H9 (cell line): Measurements from ENCODE around the gene NCAPH2. TPM values are rescaled to one million over a fixed set of nuclear protein-coding genes. Genes with fewer than 3 reads are reported as not detected.

Source experiments
- DNase-seq: peaks from one replicate; pipeline ENCODE4 v3.0.0-alpha.2; 2017
- H2AFZ ChIP-seq: one replicate; pipeline ENCODE4 v1.6.1; 2013; ENCODE audit warnings: mild to moderate bottlenecking, low read length, control low read depth, moderate library complexity
- H2AK5ac ChIP-seq: 2 replicates; pipeline ENCODE4 v1.6.1; 2013; ENCODE audit warnings: low read length, control low read depth, mixed read lengths; ENCODE audit not compliant: insufficient read length
- H2BK120ac ChIP-seq: one replicate; pipeline ENCODE4 v1.6.1; 2013; ENCODE audit warnings: low read depth, mild to moderate bottlenecking, low read length, control low read depth, inconsistent platforms; ENCODE audit not compliant: poor library complexity, severe bottlenecking
- H2BK12ac ChIP-seq: 2 replicates; pipeline ENCODE4 v1.6.1; 2013; ENCODE audit warnings: low read length, control low read depth, mixed read lengths, low read depth; ENCODE audit not compliant: insufficient read length
- H2BK15ac ChIP-seq: 2 replicates; pipeline ENCODE4 v1.6.1; 2013; ENCODE audit warnings: low read depth, low read length, control low read depth
- H2BK20ac ChIP-seq: one replicate; pipeline ENCODE4 v1.6.1; 2013; ENCODE audit warnings: low read depth, mild to moderate bottlenecking, low read length, control low read depth, inconsistent platforms; ENCODE audit not compliant: poor library complexity, severe bottlenecking
- H2BK5ac ChIP-seq: 2 replicates; pipeline ENCODE4 v1.6.1; 2013; ENCODE audit warnings: low read length, control low read depth, mixed read lengths; ENCODE audit not compliant: insufficient read length
- H3K14ac ChIP-seq: 2 replicates; pipeline ENCODE4 v1.6.1; 2013; ENCODE audit warnings: low read length, control low read depth; ENCODE audit not compliant: insufficient read depth
- H3K18ac ChIP-seq: 2 replicates; pipeline ENCODE4 v1.6.1; 2013; ENCODE audit warnings: low read depth, mild to moderate bottlenecking, mixed read lengths, low read length, control low read depth; ENCODE audit not compliant: insufficient read length
- H3K23ac ChIP-seq: 2 replicates; pipeline ENCODE4 v1.6.1; 2013; ENCODE audit warnings: low read length, control low read depth, mixed read lengths, low read depth; ENCODE audit not compliant: insufficient read length
- H3K23me2 ChIP-seq: 2 replicates; pipeline ENCODE4 v1.6.1; 2013; ENCODE audit warnings: low read depth, mild to moderate bottlenecking, mixed read lengths, low read length, control low read depth; ENCODE audit not compliant: insufficient read length, poor library complexity, severe bottlenecking
- H3K27ac ChIP-seq: 2 replicates; pipeline ENCODE4 v1.5.1; 2013; ENCODE audit warnings: low read length, control low read depth, mixed read lengths, low read depth; ENCODE audit not compliant: insufficient read length
- H3K27me3 ChIP-seq: 2 replicates; pipeline ENCODE4 v1.6.1; 2013; ENCODE audit warnings: low read length, control low read depth, inconsistent platforms; ENCODE audit not compliant: insufficient read depth
- H3K4ac ChIP-seq: 2 replicates; pipeline ENCODE4 v1.6.1; 2013; ENCODE audit warnings: low read depth, mild to moderate bottlenecking, control low read depth, inconsistent platforms, low read length, moderate library complexity
- H3K4me1 ChIP-seq: 2 replicates; pipeline ENCODE4 v1.6.1; 2013; ENCODE audit warnings: low read length, control low read depth, inconsistent platforms; ENCODE audit not compliant: insufficient read depth
- H3K4me2 ChIP-seq: 2 replicates; pipeline ENCODE4 v1.6.1; 2013; ENCODE audit warnings: low read length, control low read depth, mixed read lengths; ENCODE audit not compliant: insufficient read length, insufficient read depth
- H3K56ac ChIP-seq: 2 replicates; pipeline ENCODE4 v1.6.1; 2013; ENCODE audit warnings: low read depth, mild to moderate bottlenecking, mixed read lengths, low read length, control low read depth; ENCODE audit not compliant: insufficient read length
- H3K79me1 ChIP-seq: 2 replicates; pipeline ENCODE4 v1.6.1; 2013; ENCODE audit warnings: low read depth, mild to moderate bottlenecking, moderate library complexity, low read length, control low read depth, inconsistent platforms; ENCODE audit not compliant: insufficient read depth, poor library complexity, severe bottlenecking
- H3K79me2 ChIP-seq: 2 replicates; pipeline ENCODE4 v1.6.1; 2013; ENCODE audit warnings: low read length, control low read depth, inconsistent platforms; ENCODE audit not compliant: insufficient read depth
- H3K9ac ChIP-seq: 2 replicates; pipeline ENCODE4 v1.6.1; 2013; ENCODE audit warnings: low read length, control low read depth, mixed read lengths; ENCODE audit not compliant: insufficient read length; ENCODE audit errors: extremely low read depth
- H3K9me3 ChIP-seq: one replicate; pipeline ENCODE4 v1.6.1; 2013; ENCODE audit warnings: low read depth, low read length, inconsistent platforms; ENCODE audit not compliant: control insufficient read depth
- H3T11ph ChIP-seq: one replicate; pipeline ENCODE4 v1.6.1; 2013; ENCODE audit warnings: mild to moderate bottlenecking, low read length, control low read depth, inconsistent platforms
- H4K20me1 ChIP-seq: one replicate; pipeline ENCODE4 v1.6.1; 2013; ENCODE audit not compliant: control insufficient read depth, insufficient read length, insufficient read depth
- H4K5ac ChIP-seq: 2 replicates; pipeline ENCODE4 v1.6.1; 2013; ENCODE audit warnings: low read depth, mild to moderate bottlenecking, mixed read lengths, low read length, control low read depth; ENCODE audit not compliant: insufficient read length
- H4K8ac ChIP-seq: replicated peaks from 2 replicates; pipeline ENCODE4 v1.6.1; 2013; ENCODE audit warnings: low read length, control low read depth, mixed read lengths, low read depth; ENCODE audit not compliant: insufficient read length
- H4K91ac ChIP-seq: 2 replicates; pipeline ENCODE4 v1.6.1; 2013; ENCODE audit warnings: low read depth, mild to moderate bottlenecking, moderate library complexity, mixed read lengths, low read length, control low read depth; ENCODE audit not compliant: insufficient read length
- H3K27ac Mint-ChIP-seq, 3 experiments: 2 replicates in 2 of 3; 3 replicates in 1 of 3; pipeline ENCODE4 v1.8.0; 2020 to 2021; ENCODE audit warnings: mixed read lengths in 3 of 3, mild to moderate bottlenecking in 1 of 3, moderate library complexity in 1 of 3
- H3K27me3 Mint-ChIP-seq: 2 replicates; pipeline ENCODE4 v1.8.0; 2021; ENCODE audit warnings: low read depth, mild to moderate bottlenecking, moderate library complexity, mixed read lengths
- H3K36me3 Mint-ChIP-seq, 3 experiments: 2 replicates in 2 of 3; 3 replicates in 1 of 3; pipeline ENCODE4 v1.8.0; 2020 to 2021; ENCODE audit warnings: low read depth in 3 of 3, mixed read lengths in 3 of 3; ENCODE audit not compliant: insufficient read depth in 1 of 3
- H3K4me1 Mint-ChIP-seq, 2 experiments: 2 replicates each; pipeline ENCODE4 v1.8.0; 2020; ENCODE audit warnings: mixed read lengths in 2 of 2
- H3K4me3 Mint-ChIP-seq, 2 experiments: 2 replicates in 1 of 2; 3 replicates in 1 of 2; pipeline ENCODE4 v1.8.0; 2020 to 2021; ENCODE audit warnings: mild to moderate bottlenecking in 2 of 2, mixed read lengths in 2 of 2, moderate library complexity in 1 of 2
- H3K9me3 Mint-ChIP-seq, 2 experiments: 2 replicates in 1 of 2; 3 replicates in 1 of 2; pipeline ENCODE4 v1.8.0; 2020; ENCODE audit warnings: mild to moderate bottlenecking in 2 of 2, mixed read lengths in 2 of 2, moderate library complexity in 1 of 2
- WGBS: extraction: QIAGEN DNeasy Blood & Tissue Kit; methylation state at CpG from one replicate; pipeline ENCODE4 v1.1.7; 2013; ENCODE audit warnings: missing lambda C conversion rate, low lambda C conversion rate, mixed read lengths; ENCODE audit not compliant: insufficient read length; ENCODE audit errors: extremely low coverage; 5-methylcytosine and 5-hydroxymethylcytosine counted together
- total RNA-seq: library from RNA; stranded (reverse); gene quantifications from 2 replicates; pipeline ENCODE4 v1.2.1, GENCODE V29; 2021
- TF ChIP-seq, protein P1 (sequence below): fragments of 200-600 bp; sonication (generic); conservative IDR thresholded peaks from 3 replicates; pipeline ENCODE4 v1.8.0; 2021; ENCODE audit warnings: antibody characterized with exemption, mild to moderate bottlenecking

Gene NCAPH2
- total RNA-seq, 1 experiment from 2014 or later: 76.2 TPM

DNA sequence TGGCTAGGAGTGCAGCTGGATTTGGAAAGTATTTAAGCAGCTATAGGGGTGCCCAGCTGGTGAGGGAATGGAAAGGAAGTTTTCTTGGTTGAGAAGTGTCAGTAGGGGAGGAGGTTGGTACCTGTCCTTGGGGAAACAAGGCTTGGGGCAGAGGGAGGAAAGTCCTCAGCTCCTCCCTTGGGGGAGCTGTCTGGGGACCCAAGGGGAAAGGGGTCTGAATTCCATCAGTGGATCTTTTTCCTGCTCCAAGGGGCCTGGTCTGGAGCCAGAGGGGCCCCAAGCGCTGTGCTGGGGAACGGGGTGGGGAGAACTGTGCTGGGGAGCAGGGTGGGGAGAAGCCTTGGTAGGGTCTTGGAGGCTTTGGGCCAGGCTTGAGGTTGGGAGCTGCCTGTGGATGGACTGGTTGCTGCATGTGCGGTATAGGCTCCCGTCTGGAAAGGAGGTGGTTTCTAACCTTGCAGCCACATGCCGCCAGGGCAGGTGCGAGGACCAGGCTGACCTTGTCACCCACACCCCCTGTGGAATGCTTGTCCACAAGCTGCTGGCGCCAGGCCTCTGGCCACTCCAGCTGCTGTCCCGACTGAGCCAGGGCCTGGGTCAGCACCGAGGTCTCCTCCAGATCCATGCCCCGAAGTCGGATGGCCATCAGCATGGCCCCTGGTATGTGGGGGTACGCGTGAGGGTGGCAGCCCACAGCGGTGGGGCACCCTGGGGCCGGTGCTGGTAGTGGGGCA is 20.8 kb downstream of the NCAPH2 start:
- Histone ChIP-seq H3K79me1 (no peaks in the 10 kb centered on the region), H4K8ac (no peak overlapping the region), H3K27me3 (peaks cover 37% of the 10 kb centered on the region; the same call in 1 of the 2 replicates), H3K4ac (no peak overlapping the region), H3K4me2 (no peak overlapping the region), H3K9me3 (no peaks in the 10 kb centered on the region), H2BK120ac (no peak overlapping the region), H3K9ac (no peak overlapping the region), H3K56ac (no peak overlapping the region), H3K18ac (no peak overlapping the region), H3K23me2 (peaks cover 21% of the 10 kb centered on the region), H3K4me1 (peaks cover 3% of the 10 kb centered on the region; the same call in 1 of the 2 replicates), H4K5ac (no peak overlapping the region), H2AK5ac (no peak overlapping the region), H2BK15ac (no peak overlapping the region), H2BK12ac (no peak overlapping the region), H2BK20ac (no peak overlapping the region), H3K23ac (no peak overlapping the region), H3T11ph (no peak overlapping the region), H3K79me2 (no peaks in the 10 kb centered on the region), H4K20me1 (no peaks in the 10 kb centered on the region), H2BK5ac (no peak overlapping the region), H4K91ac (no peak overlapping the region), H2AFZ (no peak overlapping the region), H3K14ac (no peak overlapping the region), H3K27ac (no peak overlapping the region)
- H3K27ac Mint-ChIP-seq: no peak overlapping the region
- peaks cover 16 to 21% of the 10 kb centered on the region in 2 experiments for H3K4me1 Mint-ChIP-seq
- H3K27me3 Mint-ChIP-seq: peaks cover 68% of the 10 kb centered on the region
- no CpG with 5 or more reads among the region's 15 CpGs for WGBS
- no peaks in the 10 kb centered on the region; a peak in 1 of 5 replicates for H3K9me3 Mint-ChIP-seq
- peaks cover 0 to 5% (median 4%) of the 10 kb centered on the region in 3 experiments; a peak in 3 of 7 replicates for H3K36me3 Mint-ChIP-seq
- no peak for DNase-seq
- TF ChIP-seq, protein P1, sequence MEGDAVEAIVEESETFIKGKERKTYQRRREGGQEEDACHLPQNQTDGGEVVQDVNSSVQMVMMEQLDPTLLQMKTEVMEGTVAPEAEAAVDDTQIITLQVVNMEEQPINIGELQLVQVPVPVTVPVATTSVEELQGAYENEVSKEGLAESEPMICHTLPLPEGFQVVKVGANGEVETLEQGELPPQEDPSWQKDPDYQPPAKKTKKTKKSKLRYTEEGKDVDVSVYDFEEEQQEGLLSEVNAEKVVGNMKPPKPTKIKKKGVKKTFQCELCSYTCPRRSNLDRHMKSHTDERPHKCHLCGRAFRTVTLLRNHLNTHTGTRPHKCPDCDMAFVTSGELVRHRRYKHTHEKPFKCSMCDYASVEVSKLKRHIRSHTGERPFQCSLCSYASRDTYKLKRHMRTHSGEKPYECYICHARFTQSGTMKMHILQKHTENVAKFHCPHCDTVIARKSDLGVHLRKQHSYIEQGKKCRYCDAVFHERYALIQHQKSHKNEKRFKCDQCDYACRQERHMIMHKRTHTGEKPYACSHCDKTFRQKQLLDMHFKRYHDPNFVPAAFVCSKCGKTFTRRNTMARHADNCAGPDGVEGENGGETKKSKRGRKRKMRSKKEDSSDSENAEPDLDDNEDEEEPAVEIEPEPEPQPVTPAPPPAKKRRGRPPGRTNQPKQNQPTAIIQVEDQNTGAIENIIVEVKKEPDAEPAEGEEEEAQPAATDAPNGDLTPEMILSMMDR: no peak
- peak overlapping the region in 1 of 2 experiments; percentile 40; a peak in 1 of 5 replicates for H3K4me3 Mint-ChIP-seq
